Stimulated activated CD4-positive, alpha-beta T cell treated with anti-CD3 and anti-CD28 coated beads, Interleukin-4, amount 100 ng/mL, for 1 hour (primary cell): ENCODE data around the gene CHST1.

Experiments
- DNase-seq: peaks from one replicate; pipeline ENCODE4 v3.0.0-alpha.2; 2020

CHST1 gene

DNA sequence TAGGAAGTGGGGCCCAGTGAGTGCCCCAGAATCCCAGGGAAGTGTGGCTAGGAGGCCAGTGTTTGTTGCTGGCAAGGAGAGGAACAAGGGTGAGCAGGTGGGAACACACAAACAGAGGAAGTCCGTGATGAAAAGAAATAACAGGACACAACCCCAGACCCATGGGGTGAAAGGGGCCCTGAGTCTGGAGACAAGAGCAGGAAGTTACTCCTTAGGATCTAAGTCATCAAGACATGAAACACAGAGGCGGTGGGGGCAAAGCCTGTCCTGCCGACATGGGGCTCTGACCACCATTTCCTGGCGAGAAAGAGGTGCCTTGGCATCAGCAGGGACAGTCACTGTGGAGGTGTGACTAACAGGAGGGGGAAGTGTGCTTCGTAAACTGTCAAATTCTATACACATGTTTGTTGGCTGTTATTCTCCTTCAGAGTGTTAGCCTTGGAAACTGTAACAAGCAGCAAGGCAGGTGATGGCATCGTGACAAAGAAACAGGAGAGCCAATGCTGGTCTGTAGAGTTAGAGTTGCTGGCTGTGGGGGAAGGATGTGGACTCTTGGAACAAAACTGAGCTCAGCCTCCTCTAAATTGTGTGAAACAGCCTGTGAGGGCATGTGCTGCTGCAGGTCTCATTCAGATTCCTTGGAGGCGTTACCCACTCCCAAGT lies 21.7 kb downstream of the CHST1 start:
- DNase-seq: no peak

DNA sequence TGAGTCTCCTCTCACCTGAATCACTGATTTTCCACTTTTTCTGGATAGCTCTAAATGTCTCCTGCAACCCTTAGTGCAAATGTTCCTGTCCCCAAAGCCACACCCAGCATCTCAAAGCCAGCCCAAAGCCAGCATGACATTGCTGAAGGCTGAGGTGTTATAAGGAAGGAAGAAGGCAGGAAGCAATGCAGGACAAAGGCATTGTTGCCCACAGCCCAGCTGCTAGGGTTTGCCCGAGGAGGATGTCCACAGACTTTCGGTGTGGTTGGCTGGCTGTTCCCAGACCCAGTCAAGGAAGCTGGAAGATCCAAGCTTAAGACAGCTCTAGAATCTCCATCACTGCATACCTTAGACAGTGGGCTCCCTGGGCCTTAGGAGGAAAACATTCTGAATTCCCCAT lies 23.5 kb downstream of the CHST1 start:
- no peak for DNase-seq

DNA sequence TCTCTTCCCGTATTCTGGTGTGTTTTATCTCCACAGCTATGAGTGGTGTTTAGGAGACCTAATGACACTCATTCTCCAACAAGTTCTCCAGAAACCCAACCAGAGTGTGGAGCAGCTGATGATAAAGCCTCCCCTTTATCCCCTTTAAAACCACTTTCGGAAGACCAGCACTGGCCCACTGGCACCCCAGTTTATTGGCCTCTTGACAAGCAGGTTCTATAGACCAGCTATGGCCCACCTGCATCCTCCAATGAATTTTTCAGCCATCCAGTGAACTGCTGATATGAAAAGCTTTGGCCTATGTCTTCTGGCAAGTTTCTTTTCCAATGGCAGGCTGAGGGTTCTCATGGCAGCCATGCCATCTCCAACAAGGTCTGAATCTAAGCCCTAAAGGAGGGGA lies 27.4 kb downstream of the CHST1 start:
- no peak for DNase-seq

DNA sequence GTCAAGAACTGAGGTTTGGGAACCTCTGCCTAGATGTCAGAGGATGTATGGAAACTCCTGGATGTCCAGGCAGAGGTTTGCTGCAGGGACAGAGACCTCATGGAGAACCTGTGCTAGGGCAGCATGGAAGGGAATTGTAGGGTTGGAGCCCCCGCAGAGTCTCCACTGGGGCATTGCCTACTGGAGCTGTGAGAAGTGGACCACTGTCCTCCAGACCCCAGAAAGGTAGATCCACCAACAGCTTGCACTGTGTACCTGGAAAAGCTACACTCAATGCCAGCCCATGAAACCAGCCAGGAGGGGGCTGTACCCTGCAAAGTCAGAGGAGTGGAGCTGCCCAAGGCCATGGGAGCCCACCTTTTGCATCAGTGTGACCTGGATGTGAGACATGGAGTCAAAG lies 29.5 kb downstream of the CHST1 start:
- no peak for DNase-seq

DNA sequence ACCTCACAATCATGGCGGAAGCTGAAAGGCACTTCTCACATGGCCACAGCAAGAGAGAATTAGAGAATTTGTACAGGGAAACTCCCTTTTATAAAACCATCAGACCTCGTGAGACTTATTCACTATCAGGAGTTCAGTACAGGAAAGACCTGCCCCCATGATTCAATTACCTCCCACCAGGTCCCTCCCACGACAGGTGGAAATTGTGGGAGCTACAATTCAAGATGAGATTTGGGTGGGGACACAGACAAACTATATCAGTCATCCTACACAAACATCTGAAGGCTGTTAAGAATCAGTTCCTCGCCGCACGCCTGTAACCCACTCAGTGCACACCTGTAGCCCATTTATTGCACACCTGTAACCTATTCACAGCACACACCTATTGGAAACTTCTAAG lies 39.8 kb downstream of the CHST1 start:
- DNase-seq: no peak

DNA sequence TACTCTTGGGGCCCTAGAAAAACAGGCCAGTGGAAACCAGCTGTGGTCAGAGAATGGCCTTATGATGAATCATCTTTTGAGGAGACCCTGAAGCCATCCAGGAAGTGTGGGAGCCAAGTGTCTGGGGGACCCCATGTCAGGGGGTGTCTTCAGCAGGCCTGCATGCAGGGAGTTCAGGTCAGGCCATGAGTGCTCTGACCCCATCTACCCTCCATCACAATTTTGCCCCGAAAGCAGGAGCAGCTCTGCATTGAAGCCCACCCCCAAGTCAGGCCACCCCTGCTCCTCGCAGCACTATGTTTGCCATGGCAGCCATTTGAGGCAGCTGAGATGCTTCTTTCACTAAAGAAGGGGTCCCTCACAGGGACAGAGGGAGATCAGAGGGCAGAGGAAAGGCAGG lies 41.3 kb downstream of the CHST1 start:
- no peak for DNase-seq

- DNase-seq: no peak
Observed at GRCh38 chr11:45622861-45623260, 42.6 kb downstream of the CHST1 start.

DNA sequence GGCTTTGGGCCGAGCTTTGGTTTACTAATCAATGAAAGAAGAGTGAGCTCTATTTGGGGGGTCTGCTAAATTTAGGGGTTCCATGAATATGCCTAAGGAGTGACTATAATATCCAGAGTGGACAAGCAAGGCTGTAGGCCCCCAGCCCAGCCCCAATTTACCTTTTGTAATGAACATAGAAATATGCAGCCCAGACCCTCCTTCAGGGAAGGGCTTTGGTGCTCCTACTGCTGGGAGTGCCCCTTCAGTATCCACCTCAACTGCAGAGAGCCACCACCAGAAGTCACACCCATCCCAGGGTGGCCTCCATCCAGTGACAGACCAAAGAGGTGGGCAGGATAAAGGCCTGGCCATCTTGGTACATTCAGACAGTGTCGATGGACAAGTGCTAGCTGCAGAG lies 43.1 kb downstream of the CHST1 start:
- DNase-seq: no peak

DNA sequence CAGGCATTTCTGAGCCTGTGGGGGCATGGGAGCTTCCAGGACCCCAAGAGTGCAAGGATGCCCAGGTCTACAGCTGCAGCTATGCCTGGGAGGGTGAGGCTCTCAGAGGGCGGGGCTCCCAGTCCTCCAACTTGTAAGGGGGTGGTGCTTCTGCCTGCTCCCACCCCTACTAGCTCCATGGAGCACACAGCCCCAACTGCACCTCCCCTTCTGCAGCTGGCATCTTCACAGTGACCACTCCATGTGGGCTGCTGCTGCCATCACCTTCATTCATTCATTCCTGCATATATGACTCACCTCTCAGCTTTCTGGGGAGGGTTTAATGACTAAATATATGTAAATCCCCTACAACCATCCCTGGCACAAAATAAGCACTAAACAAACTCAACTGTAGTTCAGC lies 43.8 kb downstream of the CHST1 start:
- DNase-seq: no peak

GRCh38 chr11:45620243-45620642 lies 45.2 kb downstream of the CHST1 start:
- no peak for DNase-seq

GRCh38 chr11:45618897-45619296 lies 46.5 kb downstream of the CHST1 start:
- DNase-seq: no peak

DNA sequence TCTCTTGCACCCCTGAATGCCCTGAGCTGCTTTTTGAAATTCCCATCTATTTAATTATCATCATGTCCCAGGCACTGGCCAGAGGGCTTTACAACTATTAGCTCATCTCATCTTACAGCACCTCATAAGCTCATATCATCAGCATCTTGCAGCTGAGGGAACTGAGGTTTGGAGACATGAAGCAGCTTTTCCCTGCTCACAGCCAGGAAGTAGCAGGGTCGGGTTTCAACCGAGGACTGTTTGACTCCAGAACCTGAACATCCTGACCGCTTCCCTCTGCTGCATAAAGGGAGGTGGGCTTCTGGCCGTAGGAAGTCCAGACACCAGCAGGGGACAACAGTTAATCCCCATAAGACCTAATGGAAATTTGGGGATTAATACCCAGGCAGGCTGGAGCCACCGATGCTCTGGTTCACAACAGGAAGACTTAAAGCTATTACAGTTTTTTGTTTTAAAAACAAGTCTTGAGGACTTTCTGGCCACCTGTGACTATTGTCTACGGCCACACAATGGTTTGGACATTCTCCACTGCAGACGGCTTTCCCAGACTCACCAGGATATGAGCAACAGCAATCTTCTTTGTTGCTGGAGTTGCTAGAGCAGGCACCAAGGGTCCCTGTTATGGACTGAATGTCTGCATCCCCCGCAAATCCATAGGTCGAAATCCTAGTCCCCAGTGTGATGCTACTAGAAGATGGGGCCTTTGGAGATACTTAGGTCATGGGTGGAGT lies 47.4 kb downstream of the CHST1 start:
- DNase-seq: no peak

DNA sequence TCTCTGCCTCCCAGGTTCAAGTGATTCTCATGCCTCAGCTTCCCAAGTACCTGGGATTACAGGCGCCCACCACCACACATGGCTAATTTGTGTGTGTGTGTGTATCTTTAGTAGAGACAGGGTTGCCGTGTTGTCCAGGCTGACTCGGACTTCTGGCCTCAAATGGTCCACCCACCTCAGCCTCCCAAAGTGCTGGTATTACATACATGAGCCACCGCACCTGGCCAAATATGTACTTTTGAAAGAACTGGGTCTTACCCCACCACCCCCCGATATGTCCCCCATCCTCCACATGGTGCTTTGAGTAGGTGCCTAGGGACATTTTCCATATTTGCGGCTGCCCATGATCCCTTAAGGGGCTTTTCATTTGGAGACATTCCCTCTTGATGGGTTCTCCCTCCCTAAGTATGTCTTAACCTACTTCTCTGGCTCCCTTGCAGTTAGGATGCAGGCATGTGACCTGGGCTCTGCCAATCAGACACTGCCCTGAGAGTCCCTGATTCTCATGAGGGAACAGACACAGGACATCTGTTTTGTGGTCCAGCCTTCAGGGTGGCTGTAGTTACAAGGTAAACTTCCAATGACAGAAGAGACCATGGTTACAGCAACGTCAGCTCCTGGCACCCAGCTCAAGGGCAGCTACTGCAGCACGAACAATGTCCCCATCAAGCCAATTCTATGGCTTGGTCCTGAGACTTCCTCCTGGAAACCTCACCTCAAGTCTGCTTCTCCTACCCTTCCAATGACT lies 48.4 kb downstream of the CHST1 start:
- DNase-seq: no peak

GRCh38 chr11:45615182-45615792 lies 50.1 kb downstream of the CHST1 start:
- no peak for DNase-seq

- DNase-seq: no peak
Observed at GRCh38 chr11:45614196-45614828, 51.1 kb downstream of the CHST1 start.

DNA sequence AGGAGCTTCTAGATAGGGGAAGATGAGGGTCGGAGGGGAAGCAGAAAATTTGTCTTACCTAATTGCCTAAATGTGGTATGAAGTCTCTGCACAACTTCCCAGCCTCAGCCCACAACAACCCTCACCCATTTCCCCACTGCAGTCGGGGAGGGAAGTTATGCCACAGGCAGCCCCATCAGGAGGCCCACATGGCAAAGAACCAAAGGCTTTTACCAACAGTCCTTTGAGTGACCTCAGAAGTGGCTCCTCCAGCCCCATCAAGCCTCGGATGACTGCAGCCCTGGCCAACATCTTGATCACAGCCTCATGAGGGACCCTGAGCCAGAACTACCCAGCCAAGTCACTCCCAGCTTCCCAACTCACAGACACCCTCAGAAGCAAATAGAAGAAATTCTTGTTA lies 54.8 kb downstream of the CHST1 start:
- DNase-seq: no peak

DNA sequence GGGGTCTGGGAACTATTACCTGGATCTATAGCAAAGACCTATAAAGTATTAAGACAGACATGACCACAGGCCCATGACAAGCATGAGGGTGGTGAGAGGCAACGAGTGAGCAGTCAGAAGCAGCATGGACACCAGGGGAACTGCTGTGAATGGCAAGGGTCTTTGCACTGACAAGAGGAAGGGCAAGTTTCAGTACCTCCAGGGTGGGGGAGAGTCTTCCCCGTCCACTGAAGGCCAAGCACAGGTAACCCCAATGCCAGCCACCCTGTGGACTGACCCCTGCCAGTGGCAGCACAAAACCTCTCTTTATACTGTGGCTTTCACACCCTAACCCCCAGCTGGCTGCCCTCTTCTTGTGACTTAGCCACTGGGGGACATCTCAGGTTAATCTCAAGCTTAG lies 55.5 kb downstream of the CHST1 start:
- DNase-seq: no peak

DNA sequence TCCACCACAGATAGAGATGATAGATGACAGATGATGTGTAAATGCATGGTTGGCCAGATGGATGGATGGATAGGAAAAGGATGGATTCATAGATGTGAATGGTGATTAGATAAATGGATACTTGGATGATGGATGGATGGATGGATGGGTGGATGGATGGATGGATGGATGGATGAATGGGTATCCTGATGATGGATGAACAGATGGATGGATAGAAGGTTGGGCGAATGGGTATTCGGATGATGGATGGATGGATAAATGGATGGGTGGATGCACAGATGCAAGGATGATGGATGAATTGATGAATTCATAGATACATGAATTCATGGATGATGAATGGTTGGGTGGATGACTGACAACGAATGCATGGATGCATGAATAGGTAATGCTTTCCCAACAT lies 56.1 kb downstream of the CHST1 start:
- DNase-seq: no peak

DNA sequence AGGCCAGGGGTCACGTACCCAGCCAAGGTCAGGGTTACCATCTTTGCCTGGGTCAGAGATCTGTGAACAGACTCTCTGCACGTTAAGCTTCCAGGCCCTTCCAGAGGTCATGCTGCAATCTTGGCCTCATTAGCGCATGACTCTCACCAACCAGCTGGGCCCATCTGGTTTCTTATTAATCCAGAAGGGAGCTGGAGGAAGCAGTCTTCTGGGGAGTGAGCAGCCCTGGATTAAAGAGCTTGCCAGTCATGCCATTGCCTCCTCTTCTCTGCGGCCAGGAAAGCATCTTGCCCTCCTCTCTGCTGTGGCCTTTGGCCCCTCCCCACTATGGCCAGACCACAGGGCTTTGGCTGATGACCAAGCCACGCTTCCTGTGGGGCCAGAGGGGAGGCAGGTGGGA lies 57.4 kb downstream of the CHST1 start:
- DNase-seq: no peak

- no peak for DNase-seq
Observed at GRCh38 chr11:45606514-45607281, 58.7 kb downstream of the CHST1 start.

DNA sequence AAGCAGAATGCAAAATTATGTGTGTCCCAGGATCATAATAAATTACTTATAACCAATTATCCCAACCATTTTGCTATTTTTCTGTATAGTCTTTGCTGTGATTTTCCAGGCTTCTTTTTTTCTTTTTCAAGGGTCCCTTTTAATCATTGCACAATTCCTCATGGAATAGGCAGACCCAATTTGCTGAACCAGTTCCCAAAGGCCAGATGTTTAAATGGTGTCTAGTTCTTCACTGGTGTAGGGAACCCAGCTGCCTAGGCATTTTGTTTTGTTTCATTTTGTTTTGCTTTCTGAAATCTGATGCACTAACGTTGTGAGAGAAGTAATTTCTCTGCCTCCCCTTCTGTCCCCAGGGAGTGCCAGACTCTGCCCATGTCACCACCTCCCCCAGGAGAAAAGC lies 60.4 kb downstream of the CHST1 start:
- DNase-seq: no peak

DNA sequence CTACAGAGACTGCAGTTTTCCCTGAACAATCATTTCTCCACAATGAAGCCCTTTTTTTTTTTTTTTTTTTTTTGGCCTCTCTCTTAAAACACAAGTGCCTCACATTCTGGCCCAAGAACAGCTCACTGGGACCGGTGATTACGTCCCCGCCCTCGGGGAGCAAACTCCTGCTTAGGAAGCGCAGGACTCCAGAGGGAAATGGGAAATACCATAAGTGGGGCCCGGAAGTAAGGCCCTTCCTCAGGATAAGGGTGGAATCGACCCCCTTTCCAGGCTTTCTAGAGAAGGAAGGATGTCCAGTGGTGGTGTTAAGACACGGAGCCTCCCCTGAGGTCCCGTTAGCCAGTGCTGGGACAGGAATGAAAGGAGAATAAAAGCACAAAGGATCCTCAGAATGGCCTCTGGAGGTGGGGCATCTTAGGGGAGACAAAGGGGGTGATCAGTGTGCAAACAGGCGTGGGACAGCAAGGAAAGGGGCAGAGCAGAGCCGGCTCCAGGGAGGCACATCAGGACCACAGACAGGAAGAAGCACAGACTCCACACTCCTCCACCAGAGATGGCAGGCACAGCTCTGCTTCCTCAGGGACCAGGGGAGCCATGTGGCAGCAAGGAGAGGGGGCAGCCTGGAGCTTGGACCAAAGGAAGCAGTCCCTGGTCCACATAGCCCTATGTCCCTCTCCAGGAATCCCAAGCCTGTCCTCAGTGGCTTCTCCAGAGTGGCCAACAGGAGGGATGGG lies 61.3 kb downstream of the CHST1 start:
- no peak for DNase-seq
